OCI-LY7 (cell line): ENCODE data around the gene GAST. TPM values are rescaled to one million over a fixed set of nuclear protein-coding genes. Genes with fewer than 3 reads are reported as not detected.

Experiments
- BruUV-seq: library from RNA; stranded (reverse); fragments of 400-500 nt; replicated peaks from 2 replicates; lab custom pipeline; 2021; lab: Mats Ljungman, UMichigan
- CTCF ChIA-PET: fragments of 300-600 bp; sonication (Branson Sonifier 250); formaldehyde crosslinking; loops from one replicate; lab custom pipeline; 2022; ENCODE audit warnings: antibody characterized with exemption; ENCODE audit not compliant: unreplicated experiment; lab: Charles Lee
- POLR2A ChIA-PET: fragments of 300-600 bp; sonication (Branson Sonifier 250); formaldehyde crosslinking; loops from one replicate; lab custom pipeline; 2022; ENCODE audit warnings: antibody characterized with exemption; lab: Charles Lee
- DNase-seq: peaks from one replicate; pipeline ENCODE4 v3.0.0-alpha.2; 2015; ENCODE audit warnings: low spot score
- H2AFZ ChIP-seq: fragments of 200-600 bp; sonication (generic), shearing (Covaris generic); 2 replicates; pipeline ENCODE4 v1.6.1; 2014; ENCODE audit warnings: mild to moderate bottlenecking, antibody characterized with exemption, low read length, moderate library complexity
- H3K27ac ChIP-seq: fragments of 200-600 bp; sonication (generic); 2 replicates; pipeline ENCODE4 v1.5.1; 2014; ENCODE audit warnings: mixed run types, low read depth, mild to moderate bottlenecking, moderate library complexity, low read length, inconsistent platforms; ENCODE audit not compliant: poor library complexity, severe bottlenecking
- H3K36me3 ChIP-seq: fragments of 200-600 bp; sonication (generic); 2 replicates; pipeline ENCODE4 v1.6.1; 2014; ENCODE audit warnings: mild to moderate bottlenecking, antibody characterized with exemption, low read length, moderate library complexity, mixed read lengths; ENCODE audit not compliant: insufficient read depth
- H3K4me1 ChIP-seq: fragments of 200-600 bp; sonication (generic); 2 replicates; pipeline ENCODE4 v1.5.1; 2014; ENCODE audit warnings: mild to moderate bottlenecking, low read length; ENCODE audit not compliant: insufficient read depth, poor library complexity, severe bottlenecking
- H3K4me2 ChIP-seq: fragments of 200-600 bp; sonication (generic); 2 replicates; pipeline ENCODE4 v1.6.1; 2014; ENCODE audit warnings: mild to moderate bottlenecking, low read length
- H3K4me3 ChIP-seq: fragments of 200-600 bp; sonication (generic); 2 replicates; pipeline ENCODE4 v1.5.1; 2014; ENCODE audit warnings: mild to moderate bottlenecking, low read depth, low read length; ENCODE audit not compliant: poor library complexity, severe bottlenecking
- H3K79me2 ChIP-seq: fragments of 200-600 bp; sonication (generic); 2 replicates; pipeline ENCODE4 v1.6.1; 2016; ENCODE audit warnings: low read depth, mild to moderate bottlenecking, low read length, moderate library complexity, mixed read lengths; ENCODE audit not compliant: insufficient read depth
- H3K9me2 ChIP-seq: fragments of 200-600 bp; sonication (generic); 2 replicates; pipeline ENCODE4 v1.6.1; 2016; ENCODE audit warnings: mild to moderate bottlenecking, low read length, mixed read lengths; ENCODE audit not compliant: insufficient read depth
- H3K9me3 ChIP-seq: fragments of 200-600 bp; sonication (generic); 2 replicates; pipeline ENCODE4 v1.6.1; 2014; ENCODE audit warnings: mild to moderate bottlenecking, mixed run types, low read length, mixed read lengths
- H4K20me1 ChIP-seq: fragments of 200-600 bp; sonication (generic); 2 replicates; pipeline ENCODE4 v1.6.1; 2014; ENCODE audit warnings: mild to moderate bottlenecking, antibody characterized with exemption, low read length, moderate library complexity, mixed read lengths; ENCODE audit not compliant: insufficient read depth
- CTCF ChIP-seq: fragments of 200-600 bp; sonication (generic); conservative IDR thresholded peaks from 2 replicates; pipeline ENCODE4 v1.5.1; 2014; ENCODE audit warnings: mild to moderate bottlenecking, antibody characterized with exemption, low read length, moderate library complexity, mixed read lengths
- EZH2phosphoT487 ChIP-seq: fragments of 200-600 bp; sonication (generic); IDR thresholded peaks from 2 replicates; pipeline ENCODE4 v1.6.1; 2018; ENCODE audit warnings: low read depth, borderline replicate concordance, mild to moderate bottlenecking, mixed run types, antibody characterized with exemption, low read length, moderate library complexity, mixed read lengths
- intact Hi-C: fragments of 100-400 bp; cut with micrococcal nuclease; formaldehyde crosslinking; loops from one replicate; pipeline ENCODE4 v1.10.0; 2022; ENCODE audit not compliant: unreplicated experiment
- total RNA-seq, 2 experiments: library from RNA; depleted of rRNA in 1 of 2; stranded (reverse); fragments of >200 nt in 1 of 2; shearing (Covaris generic) in 1 of 2; gene quantifications; 2 replicates each; pipeline ENCODE4 v1.2.3, GENCODE V29; 2014 to 2022

Gene GAST
- total RNA-seq, 2 experiments from 2014 or later: not detected

DNA sequence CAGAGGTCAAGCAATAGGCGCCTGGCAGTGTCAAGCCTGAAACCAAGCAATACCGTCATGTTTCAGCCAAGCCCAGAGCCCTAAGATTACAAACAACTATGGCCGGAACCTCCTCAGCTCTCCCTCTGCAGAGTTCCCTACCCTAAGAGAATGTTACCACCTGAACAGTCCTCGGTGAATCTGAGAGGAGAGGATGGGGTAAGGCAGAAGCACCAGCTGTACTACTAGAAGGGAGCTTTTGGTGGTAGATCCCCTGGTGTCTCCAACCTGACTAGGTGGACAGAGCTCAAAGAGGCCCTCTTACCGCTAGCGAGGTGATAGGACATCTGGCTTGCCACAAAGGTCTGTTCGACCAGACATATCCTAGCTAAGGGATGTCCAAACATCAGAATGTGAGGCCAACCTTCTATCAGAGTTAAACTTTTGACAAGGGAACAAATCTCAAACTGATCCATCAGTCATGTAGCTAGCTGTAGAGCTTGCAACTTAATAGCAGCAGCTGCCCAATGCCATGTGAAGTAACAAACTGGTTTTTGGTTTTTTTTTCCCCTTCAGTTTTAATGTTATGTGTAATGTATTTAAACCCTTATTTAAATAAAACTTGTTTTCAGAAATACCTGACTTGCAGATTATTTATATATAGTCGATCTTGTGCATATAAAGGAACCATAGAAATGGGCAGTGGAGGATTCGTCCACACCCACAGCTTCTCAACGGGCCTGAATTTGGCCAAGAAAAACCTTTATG is 20.9 kb upstream of the GAST start:
- H4K20me1 ChIP-seq: peaks cover 23% of the 10 kb centered on the region
- H3K4me1 ChIP-seq: peaks cover 20% of the 10 kb centered on the region
- H3K4me3 ChIP-seq: no peak overlapping the region
- POLR2A ChIA-PET: interaction anchor here (0.5 kb wide), 1 partner anchor 317 kb away, joined by 3 read pairs; no protein-coding TSS in a partner anchor
- H3K36me3 ChIP-seq: peaks cover 65% of the 10 kb centered on the region
- BruUV-seq: no TSS peak
- no peak overlapping the region for H3K27ac ChIP-seq
- DNase-seq: no peak
- CTCF ChIA-PET: interaction anchor here (0.6 to 1.0 kb wide), 2 partner anchors 26 to 98 kb away, joined by 3 read pairs; no protein-coding TSS in a partner anchor
- H3K79me2 ChIP-seq: peaks cover 28% of the 10 kb centered on the region
- intact Hi-C loops: no loop called here
- H3K4me2 ChIP-seq: peak overlapping the region; percentile 93
- no peaks in the 10 kb centered on the region for H3K9me2 ChIP-seq
- H2AFZ ChIP-seq: no peak overlapping the region
- TF ChIP-seq CTCF (no peak), EZH2phosphoT487 (no peak)
- no peaks in the 10 kb centered on the region for H3K9me3 ChIP-seq

GRCh38 chr17:41692722-41693521 is 19.2 kb upstream of the GAST start:
- intact Hi-C loops: no loop called here
- H2AFZ ChIP-seq: no peak overlapping the region
- ChIA-PET CTCF (no interaction called here), POLR2A (interaction anchor here (0.5 to 0.7 kb wide), 2 partner anchors 9 to 26 kb away, joined by 3 read pairs; no protein-coding TSS in a partner anchor)
- peaks cover 15% of the 10 kb centered on the region for H3K4me1 ChIP-seq
- DNase-seq: no peak
- H3K9me2 ChIP-seq: no peaks in the 10 kb centered on the region
- no peak overlapping the region for H3K4me2 ChIP-seq
- H3K27ac ChIP-seq: no peak overlapping the region
- TF ChIP-seq CTCF (no peak), EZH2phosphoT487 (no peak)
- no peaks in the 10 kb centered on the region for H3K9me3 ChIP-seq
- H3K79me2 ChIP-seq: peaks cover 28% of the 10 kb centered on the region
- H4K20me1 ChIP-seq: peaks cover 26% of the 10 kb centered on the region
- no TSS peak for BruUV-seq
- peaks cover 65% of the 10 kb centered on the region for H3K36me3 ChIP-seq
- H3K4me3 ChIP-seq: no peak overlapping the region
